Hematopoietic multipotent progenitor cell treated with erythropoietin and hydrocortisone succinate and interleukin-3 and kit ligand, for 6 days (in vitro differentiated cells): ENCODE results near the gene BRIP1.
"Not testable (repeated sequence)": the region's sequence is repeated elsewhere in the genome, so short reads cannot be mapped to it uniquely, and the experiment has no call there.

ENCODE experiments used
- DNase-seq: peaks from one replicate; pipeline ENCODE4 v3.0.0-alpha.2; 2015

The BRIP1 gene

GRCh38 chr17:61723914-61724313, 139.4 kb downstream of the BRIP1 start:
- DNase-seq = no peak

- no peak for DNase-seq
Observed at GRCh38 chr17:61723183-61723582, 140.1 kb downstream of the BRIP1 start.

GRCh38 chr17:61722398-61722797, 140.9 kb downstream of the BRIP1 start:
- no peak for DNase-seq

GRCh38 chr17:61720016-61720795, 143.1 kb downstream of the BRIP1 start:
- no peak for DNase-seq

- DNase-seq = not testable (repeated sequence)
Observed at GRCh38 chr17:61719220-61719619, 144.1 kb downstream of the BRIP1 start.

GRCh38 chr17:61718022-61718421, 145.3 kb downstream of the BRIP1 start:
- no peak for DNase-seq

GRCh38 chr17:61717352-61717751, 146.0 kb downstream of the BRIP1 start:
- DNase-seq = no peak

- DNase-seq = no peak
Observed at GRCh38 chr17:61716225-61716829, 147.0 kb downstream of the BRIP1 start.

- no peak for DNase-seq
Observed at GRCh38 chr17:61715348-61715747, 148.0 kb downstream of the BRIP1 start.

GRCh38 chr17:61714300-61714699, 149.0 kb downstream of the BRIP1 start:
- DNase-seq = no peak

- no peak for DNase-seq
Observed at GRCh38 chr17:61713035-61713434, 150.3 kb downstream of the BRIP1 start.

- DNase-seq = no peak
Observed at GRCh38 chr17:61710546-61710945, 152.8 kb downstream of the BRIP1 start.

GRCh38 chr17:61709567-61709966, 153.8 kb downstream of the BRIP1 start:
- DNase-seq = no peak

- DNase-seq = no peak
Observed at GRCh38 chr17:61704935-61705449, 158.3 kb downstream of the BRIP1 start.

GRCh38 chr17:61702450-61702849, 160.9 kb downstream of the BRIP1 start:
- no peak for DNase-seq

GRCh38 chr17:61701978-61702377, 161.3 kb downstream of the BRIP1 start:
- DNase-seq = no peak

GRCh38 chr17:61701334-61701733, 162.0 kb downstream of the BRIP1 start:
- DNase-seq = no peak

GRCh38 chr17:61700252-61700651, 163.1 kb downstream of the BRIP1 start:
- DNase-seq = no peak

GRCh38 chr17:61699694-61700093, 163.6 kb downstream of the BRIP1 start:
- DNase-seq = no peak

- DNase-seq = no peak
Observed at GRCh38 chr17:61699032-61699431, 164.3 kb downstream of the BRIP1 start.

GRCh38 chr17:61698244-61698643, 165.1 kb downstream of the BRIP1 start:
- DNase-seq = no peak

GRCh38 chr17:61695779-61696337, 167.5 kb downstream of the BRIP1 start:
- no peak for DNase-seq

- no peak for DNase-seq
Observed at GRCh38 chr17:61694095-61694494, 169.2 kb downstream of the BRIP1 start.

GRCh38 chr17:61689610-61690180, 173.6 kb downstream of the BRIP1 start:
- no peak for DNase-seq
